Measurements from ENCODE around the gene KCNK6.
A peak's percentile ranks its signal among the peaks of the same experiment; 100 is the strongest.

The KCNK6 gene

DNA sequence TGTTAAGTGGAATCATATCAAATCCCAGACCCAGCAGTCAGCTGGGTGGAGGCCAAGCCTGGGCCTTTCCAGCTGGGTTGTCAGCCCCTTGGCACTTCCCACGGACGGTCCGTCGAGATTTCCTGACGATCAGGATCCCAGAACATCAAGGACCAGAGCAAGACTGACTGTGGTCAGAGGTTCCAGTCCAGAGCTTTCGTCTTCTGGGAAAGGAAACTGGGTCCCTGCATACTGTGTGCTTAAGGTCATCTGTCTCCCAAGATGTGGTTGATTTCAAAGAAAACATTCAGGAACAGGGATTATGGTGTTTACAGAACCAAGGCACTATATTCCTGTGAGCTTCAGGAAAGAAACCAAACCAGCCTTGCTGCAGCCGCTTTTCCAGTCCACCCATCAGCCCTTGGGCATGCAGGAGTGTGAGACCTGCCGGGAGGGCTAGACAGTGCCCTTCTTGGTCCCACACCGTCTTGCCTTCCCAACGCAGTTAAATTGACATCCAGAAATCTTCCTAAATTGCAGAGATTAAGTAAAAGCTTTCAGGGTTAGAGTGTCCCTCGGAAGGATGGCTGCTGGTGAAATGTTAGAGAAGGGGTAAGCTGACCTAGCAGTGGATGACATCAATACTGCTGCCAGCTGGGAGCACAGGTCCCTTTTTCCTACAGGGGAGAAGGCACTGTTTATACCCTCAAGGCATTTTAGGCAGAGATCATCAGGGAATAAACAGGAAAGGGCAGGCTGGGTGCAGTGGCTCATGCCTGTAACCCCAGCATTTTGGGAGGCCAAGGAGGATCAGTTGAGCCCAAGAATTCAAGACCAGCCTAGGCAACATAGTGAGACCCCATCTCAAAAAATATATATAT lies 20.6 kb upstream of the KCNK6 start:
- DNase-seq, result no peak

DNA sequence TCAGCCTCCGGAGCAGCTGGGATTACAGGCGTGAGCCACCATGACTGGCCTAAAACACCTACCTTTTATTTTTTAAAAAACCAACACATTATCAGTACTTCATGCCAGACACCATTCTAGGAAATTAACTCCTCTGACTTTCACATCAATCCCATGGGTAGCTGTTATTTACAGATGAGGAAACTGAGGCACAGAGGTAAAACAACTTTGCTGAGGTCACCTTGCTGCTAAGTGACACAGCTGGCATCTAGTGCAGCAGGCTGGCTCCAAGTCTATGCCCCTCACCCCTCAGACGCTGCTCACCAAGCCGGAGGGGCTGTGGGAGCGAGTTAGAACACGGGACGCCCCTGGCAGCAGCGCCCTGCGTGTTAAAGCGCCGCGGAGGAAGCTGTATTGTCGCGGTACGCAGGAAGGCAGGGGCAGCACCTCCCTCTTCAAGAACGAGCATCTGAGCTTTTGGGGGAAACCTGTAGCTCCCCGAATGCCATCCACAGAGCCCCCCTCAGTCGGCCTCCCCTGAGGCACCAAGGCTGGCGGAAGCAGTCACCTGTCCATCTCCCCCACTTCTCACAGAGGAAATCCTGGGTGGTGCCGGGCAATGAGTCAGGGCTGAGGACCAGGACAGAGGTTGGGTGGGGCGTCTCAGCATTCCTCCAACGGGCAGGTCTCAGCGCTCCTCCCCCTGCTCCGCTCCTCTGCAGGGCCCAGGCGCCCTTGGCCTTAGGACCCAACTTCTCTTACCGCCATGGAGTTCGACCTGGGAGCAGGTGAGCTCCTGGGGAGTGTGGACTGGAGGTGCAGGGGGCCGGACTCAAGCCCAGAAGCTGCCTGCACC lies 15.9 kb upstream of the KCNK6 start, which contains the start of gene C19orf33:
C19orf33 (plus strand) TSS at position 735 of the 835 bp plus-strand sequence; CDS start at position 746, 11 bp downstream.
- DNase-seq, result no peak

DNA sequence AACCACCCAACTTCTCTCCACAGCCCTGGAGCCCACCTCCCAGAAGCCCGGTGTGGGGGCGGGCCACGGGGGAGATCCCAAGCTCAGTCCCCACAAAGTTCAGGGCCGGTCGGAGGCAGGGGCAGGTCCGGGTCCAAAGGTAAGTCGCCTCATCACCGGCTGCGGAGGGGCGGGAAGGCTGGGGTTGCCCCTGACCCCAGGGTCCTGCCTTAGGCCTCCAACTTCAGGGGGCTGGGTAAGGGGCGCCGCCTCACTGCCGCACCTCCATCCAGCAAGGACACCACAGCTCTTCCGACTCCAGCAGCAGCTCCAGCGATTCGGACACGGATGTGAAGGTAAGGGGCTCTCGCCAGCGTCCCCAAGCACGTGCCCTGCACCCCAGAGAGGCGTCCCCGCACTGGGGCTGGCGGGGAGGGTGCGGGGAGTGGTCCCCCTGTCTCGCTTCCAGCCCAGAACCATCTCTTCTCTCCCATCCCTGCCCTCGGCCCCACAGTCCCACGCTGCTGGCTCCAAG lies 15.2 kb upstream of the KCNK6 start:
- no peak for DNase-seq

DNA sequence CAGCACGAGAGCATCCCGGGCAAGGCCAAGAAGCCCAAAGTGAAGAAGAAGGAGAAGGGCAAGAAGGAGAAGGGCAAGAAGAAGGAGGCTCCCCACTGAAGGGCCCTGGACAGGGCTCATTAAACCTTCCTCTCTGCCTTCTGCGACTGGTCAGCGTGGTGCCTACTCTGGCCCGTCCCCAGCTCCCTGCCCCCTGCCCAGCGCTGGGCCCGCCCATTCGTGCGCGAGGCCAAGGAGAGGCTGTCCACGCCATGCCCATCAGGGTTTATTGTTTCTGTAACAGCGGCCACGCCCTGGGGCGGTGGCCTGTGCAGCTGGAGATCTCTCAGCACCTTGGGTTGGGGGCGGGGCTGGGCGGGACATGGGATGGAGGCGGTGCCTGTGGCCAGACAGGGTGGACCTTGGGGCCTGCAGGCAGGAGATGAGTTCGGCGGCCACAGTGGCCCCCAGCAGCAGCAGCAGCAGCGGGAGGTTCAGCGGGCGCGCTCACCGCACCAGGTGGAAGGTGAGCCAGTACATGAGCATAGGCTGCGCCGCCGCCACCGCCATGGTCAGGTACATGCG lies 14.7 kb upstream of the KCNK6 start:
- DNase-seq, result peak; percentile 95

DNA sequence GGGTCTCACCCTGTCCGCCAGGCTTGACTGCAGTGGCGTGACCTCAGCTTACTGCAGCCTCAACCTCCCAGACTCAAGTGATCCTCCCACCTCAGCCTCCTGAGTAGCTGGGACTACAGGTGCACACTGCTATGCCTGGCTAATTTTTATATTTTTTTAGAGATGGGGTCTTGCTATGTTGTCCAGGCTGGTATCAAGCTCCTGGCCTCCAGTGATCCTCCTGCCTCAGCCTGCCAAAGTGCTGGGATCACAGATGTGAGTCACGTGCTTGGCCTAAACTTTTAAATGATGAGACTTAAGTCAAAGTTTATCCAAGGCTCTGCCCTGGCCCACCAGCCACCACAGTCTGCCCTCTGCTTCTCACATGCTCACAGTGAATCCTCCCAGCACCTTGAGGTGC lies 13.4 kb upstream of the KCNK6 start:
- DNase-seq, result no peak

DNA sequence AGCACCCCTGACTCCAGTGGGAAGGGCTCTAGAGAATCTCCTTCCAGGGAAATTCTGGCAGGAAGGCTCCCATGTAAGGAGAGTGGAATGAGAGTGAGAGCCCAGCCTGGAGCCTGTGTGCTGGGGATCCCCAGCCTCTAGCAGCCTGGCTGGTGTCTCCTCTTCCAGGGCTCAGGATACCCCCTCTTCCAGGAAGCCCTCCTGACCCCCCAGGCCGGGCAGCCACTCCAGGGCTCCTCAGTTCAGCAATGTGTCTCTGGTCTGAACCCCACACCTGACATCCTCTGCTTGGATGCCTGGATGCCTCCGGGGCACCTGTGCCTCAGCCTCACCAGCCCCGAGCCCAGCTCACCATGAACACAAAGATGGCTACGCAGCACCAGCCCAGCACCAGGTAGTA lies 12.6 kb upstream of the KCNK6 start:
- no peak for DNase-seq

DNA sequence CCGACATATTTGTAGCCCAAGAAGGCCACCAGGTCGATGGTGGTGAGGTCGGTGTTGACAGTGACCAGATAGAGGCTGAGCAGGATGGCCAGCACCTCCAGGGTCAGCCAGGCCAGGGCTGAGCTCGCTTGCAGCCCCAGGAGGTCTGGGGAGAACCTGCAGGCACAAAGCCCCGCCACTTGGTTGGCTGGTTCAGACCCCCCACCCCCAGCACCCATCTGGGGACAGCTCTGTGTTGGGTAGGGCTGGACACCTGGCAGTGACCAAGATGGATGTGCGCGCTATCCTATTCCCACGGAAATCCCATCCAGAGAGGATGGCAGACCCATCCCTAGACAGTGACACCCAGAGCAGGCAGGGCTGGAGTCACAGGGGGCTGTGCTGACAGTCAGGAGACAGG lies 12.0 kb upstream of the KCNK6 start:
- no peak for DNase-seq

DNA sequence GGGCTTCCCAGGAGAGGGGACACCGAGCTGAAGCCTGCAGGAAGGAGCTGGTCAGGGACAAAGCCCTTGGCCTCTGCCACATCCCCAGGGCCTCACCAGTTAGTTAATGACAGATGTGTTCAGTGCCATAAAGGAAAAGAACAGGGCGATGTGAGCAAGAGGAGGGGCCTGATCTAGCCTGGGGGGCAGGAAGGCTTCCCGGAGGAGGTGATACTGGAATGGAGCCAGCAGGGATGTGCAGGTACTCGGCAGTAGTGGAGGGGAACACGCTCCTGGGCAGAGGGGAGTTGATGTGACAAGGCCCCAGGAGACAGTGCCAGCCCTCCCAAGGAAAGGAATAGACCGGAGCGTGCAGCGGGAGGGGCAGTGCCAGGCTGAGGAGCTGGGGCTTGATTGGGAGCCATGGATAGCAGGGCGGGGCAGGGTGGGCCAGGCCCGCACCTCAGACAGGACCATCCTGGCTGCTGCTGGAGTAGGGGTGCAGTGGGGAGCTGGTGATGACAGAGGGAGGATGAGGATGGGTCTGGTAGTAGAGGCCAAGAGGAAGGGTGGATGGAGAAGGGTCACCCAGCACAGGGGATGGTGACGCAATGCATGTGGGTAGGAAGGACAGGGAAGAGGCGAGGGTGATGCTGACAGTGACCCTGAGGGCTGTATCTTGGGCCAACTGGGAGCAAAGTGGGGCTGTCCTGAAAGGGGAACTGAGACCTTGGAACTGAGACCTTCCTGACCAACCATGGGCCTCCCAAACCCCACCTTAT lies 11.5 kb upstream of the KCNK6 start:
- no peak for DNase-seq

DNA sequence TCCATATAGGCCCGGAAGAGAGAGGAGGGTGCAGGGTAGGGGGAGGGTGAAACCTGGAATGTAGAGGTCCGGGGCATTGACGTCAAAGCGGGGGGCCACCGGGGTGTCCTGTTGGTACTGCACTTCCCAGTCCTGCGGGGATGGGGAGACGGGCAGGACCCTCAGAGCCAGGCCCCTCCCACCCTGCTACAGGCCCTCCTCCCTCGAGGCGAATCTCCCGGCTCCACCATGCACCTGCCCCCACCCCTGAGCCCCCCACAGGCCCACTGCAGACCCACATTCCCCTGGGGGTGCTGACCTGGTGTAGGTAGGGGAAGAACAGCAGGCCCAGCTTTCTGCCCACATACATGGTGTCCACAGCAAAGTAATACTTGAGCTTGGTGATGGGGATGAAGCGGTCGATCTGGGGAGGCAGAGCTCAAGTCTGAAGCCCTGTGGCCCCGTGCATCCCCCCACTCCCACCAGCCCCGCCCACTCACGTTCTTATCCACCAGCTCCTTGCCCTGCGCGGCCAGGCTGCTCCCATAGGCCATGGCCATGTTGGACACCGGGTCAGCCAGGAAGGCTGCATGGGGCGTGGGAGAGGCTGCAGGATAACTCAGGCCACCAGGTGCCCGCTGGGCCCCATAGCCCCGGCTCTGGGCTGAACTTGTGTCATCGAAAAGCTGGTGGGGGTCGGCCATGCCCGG lies 10.6 kb upstream of the KCNK6 start:
- no peak for DNase-seq

DNA sequence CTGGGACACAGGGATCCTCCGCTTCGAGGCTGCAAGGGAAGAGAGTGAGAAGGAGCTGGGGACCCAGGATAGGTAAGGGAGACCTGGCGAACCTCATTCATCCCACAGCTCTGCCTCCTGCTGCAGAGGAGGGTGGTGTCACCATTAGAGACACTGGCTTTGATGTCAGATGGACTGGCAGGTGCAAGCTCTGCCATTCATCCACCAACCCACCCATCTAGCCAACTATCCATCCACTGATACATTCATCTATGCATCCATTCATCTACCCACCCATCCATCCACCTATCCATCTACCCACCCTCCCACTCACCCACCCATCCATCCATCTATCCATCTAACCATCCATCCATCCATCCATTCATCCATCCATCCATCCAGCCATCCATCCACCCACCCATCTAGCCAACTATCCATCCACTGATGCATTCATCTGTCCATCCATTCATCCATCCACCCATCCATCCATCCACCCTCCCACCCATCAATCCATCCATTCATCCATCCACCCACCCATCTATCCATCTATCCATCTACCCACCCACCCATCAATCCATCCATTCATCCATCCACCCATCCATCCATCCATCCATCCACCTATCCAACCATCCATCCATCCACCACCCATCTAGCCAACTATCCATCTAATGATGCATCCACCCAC lies 9.9 kb upstream of the KCNK6 start:
- DNase-seq, result no peak

DNA sequence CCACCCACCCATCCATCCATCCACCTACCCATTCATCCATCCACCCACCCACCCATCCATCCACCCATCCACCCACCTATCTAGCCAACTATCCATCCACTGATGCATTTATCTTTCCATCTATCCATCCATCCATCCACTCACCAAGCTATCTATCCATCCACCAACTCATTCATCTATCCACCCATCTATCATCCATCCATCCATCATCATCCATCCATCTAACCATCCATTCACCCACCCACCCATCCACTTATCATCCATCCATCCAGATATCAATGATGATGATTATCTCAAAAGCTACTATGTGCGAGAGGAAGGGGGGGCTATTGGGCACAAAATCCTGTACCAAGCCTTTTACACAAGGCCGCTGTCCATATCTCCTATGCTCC lies 9.4 kb upstream of the KCNK6 start:
- no peak for DNase-seq

DNA sequence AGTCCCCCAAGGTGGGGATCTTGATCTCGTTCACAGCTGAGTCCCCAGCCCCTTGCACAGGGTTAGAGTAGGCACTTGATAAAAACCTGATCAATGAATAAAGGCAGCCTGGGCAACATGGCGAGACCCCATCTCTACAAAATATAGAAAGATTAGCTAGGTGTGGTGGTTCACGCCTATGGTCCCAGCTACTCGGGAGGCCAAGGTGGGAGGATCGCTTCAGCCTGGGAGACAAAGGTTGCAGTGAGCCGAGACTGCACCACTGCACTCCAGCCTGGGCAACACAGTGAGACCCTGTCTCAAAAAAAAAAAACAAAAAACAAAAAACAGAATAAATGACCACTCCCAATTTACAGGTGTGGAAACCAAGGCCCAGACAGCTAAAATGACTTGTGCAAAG lies 8.7 kb upstream of the KCNK6 start:
- no peak for DNase-seq

DNA sequence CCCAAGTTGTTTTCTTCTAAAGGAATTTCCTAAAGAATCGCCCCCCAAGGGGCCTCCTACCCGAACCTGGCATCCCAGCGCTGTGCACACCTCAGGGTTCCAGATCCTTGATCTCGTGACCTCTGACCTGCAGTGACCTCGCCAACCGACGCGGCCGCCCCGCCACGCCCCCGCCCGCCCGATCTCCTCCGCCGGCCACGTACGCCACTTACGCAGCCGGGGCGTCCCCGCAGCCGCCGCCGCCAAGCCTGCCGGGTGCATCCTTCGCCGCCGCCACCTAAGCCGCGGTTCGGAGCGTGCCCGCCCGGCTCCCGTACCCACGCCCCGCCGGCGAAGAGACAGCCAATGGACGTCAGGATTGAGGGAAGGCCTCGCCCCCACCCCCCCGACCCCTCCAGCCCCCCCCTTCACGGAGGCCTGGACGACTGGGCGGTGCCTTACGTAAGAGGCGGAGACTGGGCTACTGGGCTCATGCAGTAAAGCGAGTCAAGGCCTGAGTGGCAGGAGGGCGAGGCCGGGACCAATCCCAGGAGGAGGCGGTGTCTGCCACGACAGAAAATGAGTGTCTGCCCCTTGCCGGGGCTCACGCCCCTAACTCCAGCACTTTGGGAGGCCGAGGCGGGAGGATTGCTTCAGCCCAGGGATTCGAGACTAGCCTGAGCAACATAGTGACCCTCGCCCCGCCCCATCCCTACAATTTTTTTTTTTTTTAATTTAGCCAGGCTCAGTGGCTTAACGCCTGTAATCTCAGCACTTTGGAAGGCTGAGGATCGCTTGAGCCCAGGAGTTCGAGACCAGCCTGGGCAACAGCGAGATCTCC lies 3.8 kb upstream of the KCNK6 start, which contains the start of gene YIF1B:
YIF1B (minus strand) TSS at position 291 of the 820 bp plus-strand sequence; CDS start at position 261, 30 bp downstream.
- peak; percentile 98 for DNase-seq

DNA sequence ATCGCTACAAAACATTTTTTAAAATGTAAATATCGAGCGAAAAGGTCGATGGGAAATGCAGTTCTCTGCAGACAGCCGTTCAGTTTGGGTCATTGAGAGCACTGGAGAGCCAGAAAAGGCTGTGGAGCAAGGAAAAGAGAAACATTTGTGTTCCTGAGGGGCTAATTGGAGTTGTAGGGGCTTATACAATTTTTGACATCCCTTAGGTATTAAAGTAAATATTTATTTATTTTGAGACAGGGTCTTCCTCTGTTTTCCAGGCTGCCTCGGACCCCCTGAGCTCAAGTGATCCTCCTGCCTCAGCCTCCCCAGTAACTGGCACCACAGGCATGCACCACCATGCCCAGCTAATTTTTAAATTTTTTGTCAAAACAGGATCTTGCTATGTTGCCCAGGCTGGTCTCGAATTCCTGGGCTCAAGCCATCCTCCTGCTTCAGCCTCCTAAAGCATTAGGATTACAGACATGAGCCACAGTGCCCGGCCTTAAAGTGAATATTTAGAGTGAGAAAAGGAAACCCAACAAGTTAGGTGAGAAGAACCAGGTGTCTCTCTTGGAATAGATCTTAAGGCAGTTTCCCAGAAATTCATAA lies 3.1 kb upstream of the KCNK6 start:
- no peak for DNase-seq

DNA sequence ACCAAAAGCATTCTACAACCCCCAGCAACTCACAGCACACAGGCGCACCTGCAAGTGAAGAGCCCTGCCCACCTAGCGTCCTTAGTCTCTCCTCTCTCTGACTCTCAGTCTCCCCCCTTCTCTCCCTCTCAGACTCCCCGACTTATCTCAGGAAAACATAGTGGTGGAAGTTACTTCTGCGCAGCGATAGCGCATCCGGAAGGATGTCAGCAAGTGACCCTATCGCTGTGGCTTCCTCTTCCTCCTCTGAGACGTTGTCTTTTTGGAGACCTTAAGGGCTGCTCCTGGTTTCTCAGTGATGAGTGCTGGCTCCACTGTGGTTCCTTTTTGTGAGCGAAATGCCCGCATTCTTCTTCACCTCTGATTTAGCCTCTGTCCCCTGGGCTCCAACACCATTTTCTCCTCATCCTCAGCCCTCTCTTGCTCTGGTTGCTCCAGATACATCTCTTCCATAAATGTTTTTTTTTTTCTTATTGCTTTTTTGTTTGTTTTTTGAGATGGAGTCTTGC lies 2.5 kb upstream of the KCNK6 start:
- DNase-seq, result no peak

DNA sequence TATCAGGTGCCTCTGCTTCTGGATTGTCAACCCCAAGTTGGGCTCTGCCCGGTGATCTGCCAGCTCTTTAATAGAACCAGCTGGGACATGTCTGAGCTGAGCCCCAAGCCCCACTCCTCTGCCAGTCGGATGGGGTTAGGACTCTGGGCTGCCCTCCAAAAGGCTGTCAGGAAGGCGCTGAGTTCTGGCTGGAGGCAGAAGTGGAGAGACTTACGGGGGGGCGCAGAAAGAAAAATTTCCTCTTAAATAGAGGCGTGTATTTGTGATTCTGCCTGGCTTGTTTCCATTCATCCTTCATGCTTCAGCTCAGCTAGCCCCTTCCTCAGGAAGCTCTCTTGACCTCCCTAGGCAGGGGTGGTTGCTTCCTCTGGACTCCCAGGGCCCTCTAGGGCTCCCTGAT lies 985 bp upstream of the KCNK6 start:
- DNase-seq, result no peak

DNA sequence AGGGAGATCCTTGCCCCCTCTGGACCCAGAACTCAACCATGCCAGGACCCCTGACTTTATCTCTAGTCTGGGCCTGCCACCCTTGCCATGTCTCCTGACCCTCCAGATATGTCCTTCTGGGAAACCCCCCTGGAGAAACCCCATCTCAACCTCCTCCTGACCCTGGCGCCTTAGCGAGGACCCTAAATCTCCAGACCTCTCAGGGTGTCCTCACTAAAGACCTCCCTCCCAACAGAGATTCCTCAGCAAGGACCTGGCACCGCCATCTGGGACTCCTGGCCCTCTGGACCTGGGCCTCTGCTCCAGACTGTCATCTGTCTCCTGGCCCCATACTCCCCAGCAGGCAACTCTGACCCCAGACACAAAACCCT lies 1.3 kb downstream of the KCNK6 start:
- no peak for DNase-seq

DNA sequence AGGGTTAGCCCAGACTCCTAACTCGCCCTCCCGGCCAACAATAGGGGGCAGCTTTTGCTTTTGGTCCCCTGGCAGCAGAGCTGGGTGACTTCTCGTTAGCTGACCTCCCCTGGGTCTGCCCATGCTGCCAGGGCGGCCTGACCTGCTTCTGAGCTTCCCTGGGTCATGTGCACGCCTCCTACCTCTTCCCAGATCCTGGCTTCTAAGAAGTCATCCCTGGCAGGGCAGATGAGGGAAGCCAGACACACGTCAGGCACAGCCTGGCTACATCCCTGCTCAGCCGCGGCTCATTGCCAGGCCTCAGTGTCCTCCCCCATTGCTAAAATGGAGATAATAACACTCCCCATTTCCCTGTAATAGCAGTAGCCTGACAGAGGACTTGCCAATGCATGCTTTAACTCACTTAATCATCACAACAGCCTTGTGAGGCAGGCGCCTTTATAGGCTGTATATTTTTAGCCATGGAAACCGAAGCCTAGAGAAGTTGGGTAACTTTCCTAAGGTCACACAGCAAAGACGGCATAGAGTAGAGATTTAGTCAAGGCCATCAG lies 2.1 kb downstream of the KCNK6 start:
- no peak for DNase-seq

DNA sequence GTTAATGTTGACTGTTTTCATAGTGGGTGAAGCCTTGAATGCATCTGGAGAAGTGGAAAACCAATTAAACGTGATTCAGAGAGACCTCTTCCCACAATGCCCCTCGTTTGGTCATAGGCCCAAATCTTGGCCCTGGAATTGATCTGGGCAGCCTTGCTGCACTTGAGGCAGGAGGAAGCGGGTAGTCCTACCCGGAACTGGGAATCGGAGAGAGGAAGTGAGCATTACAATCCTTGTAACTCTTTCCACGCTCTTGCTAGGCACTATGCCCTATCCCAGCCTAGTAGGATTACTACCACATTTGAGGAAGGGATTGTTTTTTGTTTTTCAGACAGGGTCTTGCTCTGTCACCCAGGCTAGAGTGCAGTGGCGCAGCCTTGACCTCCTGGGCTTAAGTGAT lies 3.6 kb downstream of the KCNK6 start:
- no peak for DNase-seq

DNA sequence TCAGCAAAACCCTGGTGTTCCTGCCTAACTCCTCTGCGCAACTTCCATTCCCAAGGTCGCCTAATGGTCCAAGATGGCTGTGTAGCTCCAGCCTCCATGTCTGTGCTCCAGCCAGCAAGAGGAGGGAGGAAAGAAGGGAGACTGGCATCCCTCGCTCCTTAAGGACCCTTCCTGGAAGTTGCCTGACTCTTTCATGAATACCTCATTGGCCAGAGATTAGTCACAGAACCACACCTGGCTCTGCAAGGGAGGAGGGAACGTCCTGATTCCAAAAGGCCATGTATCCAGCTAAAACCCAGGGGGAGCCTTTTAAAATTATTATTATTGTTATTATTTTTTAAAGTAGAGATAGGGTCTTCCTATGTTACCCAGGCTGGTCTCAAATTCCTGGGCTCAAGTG lies 4.8 kb downstream of the KCNK6 start:
- DNase-seq, result no peak
